ENCODE results near the gene GRPEL2.

Gene GRPEL2

DNA sequence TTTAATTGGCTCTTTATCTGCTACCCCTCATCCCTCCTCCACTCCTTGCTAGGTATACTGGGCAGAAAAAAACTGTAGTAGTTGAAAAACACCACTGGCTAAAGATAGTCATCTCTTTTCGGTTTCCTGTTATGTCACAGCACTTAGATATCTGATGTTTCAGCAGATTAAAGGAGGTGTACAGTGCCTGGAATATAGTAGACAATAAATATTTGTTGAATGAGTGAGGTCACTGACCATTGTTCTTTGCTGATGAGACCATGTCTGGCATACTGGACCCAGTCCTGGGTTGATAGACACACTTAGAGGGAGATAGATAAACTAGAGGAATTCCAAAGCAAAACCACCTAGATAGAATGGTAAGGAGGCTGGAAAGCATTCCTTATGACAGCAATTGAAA, 3.2 kb downstream of the GRPEL2 start:
- ChIA-PET CTCF (no interaction called here), POLR2A (ENCODE audit: low non-redundant PET) (interaction anchor here (0.7 kb wide), 1 partner anchor 24 kb away, joined by 3 read pairs; no protein-coding TSS in a partner anchor)
- no peak for TF ChIP-seq CTCF (conservative IDR thresholded peaks at IDR 0.05; ENCODE audit: low read depth)
- no peak for DNase-seq (ENCODE audit: low spot score)
- no peak overlapping the region for H3K27ac ChIP-seq

DNA sequence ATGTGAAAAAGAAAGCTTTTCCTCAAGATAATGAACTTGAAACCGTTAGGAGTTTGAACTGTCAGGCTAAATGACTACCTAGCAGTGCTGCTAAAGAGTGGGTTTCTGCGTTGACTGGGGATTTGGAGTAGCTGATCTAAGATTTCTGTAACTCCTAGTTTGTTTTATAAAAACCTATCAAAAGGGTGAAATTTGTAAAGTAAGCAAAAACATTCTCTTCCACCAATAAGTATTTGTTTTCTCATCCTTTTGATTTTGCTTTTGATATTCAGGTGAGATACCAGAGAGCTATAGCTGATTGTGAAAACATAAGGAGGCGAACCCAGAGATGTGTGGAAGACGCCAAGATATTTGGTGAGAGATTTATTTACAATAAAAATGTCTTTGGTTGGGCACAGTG, 4.1 kb downstream of the GRPEL2 start:
- no peak for DNase-seq (ENCODE audit: low spot score)
- ChIA-PET CTCF (interaction anchor here (0.6 to 0.7 kb wide), 2 partner anchors 32 to 312 kb away, joined by 3 read pairs; no protein-coding TSS in a partner anchor), POLR2A (ENCODE audit: low non-redundant PET) (no interaction called here)
- no peak overlapping the region for H3K27ac ChIP-seq
- no peak for TF ChIP-seq CTCF (conservative IDR thresholded peaks at IDR 0.05; ENCODE audit: low read depth)

GRCh38 chr5:149352169-149352568, 6.9 kb downstream of the GRPEL2 start:
- TF ChIP-seq CTCF (conservative IDR thresholded peaks at IDR 0.05; ENCODE audit: low read depth): no peak
- ChIA-PET POLR2A (ENCODE audit: low non-redundant PET) (no interaction called here), CTCF (interaction anchor here (0.6 to 2.3 kb wide), 5 partner anchors 15 to 245 kb away, joined by 3 to 10 read pairs (median 4); no protein-coding TSS in a partner anchor)
- DNase-seq (ENCODE audit: low spot score): no peak
- no peak overlapping the region for H3K27ac ChIP-seq

GRCh38 chr5:149353911-149354310, 8.6 kb downstream of the GRPEL2 start:
- ChIA-PET POLR2A (ENCODE audit: low non-redundant PET) (no interaction called here), CTCF (interaction anchor here (1.1 to 2.3 kb wide), 3 partner anchors 13 to 80 kb away, joined by 4 to 10 read pairs (median 9); no protein-coding TSS in a partner anchor)
- H3K27ac ChIP-seq: no peak overlapping the region
- DNase-seq (ENCODE audit: low spot score): no peak
- TF ChIP-seq CTCF (conservative IDR thresholded peaks at IDR 0.05; ENCODE audit: low read depth): no peak

GRCh38 chr5:149355688-149356087, 10.4 kb downstream of the GRPEL2 start:
- POLR2A ChIA-PET (ENCODE audit: low non-redundant PET): interaction anchor here (1.3 kb wide), 1 partner anchor 9 kb away, joined by 4 read pairs; no protein-coding TSS in a partner anchor
- no peak for TF ChIP-seq CTCF (conservative IDR thresholded peaks at IDR 0.05; ENCODE audit: low read depth)
- DNase-seq (ENCODE audit: low spot score): no peak
- CTCF ChIA-PET: interaction anchor here (0.6 to 0.8 kb wide), 2 partner anchors 12 to 1208 kb away, joined by 3 read pairs; no protein-coding TSS in a partner anchor
- no peak overlapping the region for H3K27ac ChIP-seq

- no peak for TF ChIP-seq CTCF (conservative IDR thresholded peaks at IDR 0.05; ENCODE audit: low read depth)
- no peak overlapping the region for H3K27ac ChIP-seq
- ChIA-PET CTCF (interaction anchor here (0.6 to 0.7 kb wide), 4 partner anchors 11 to 93 kb away, joined by 3 to 7 read pairs (median 4); no protein-coding TSS in a partner anchor), POLR2A (ENCODE audit: low non-redundant PET) (no interaction called here)
- no peak for DNase-seq (ENCODE audit: low spot score)
Observed at GRCh38 chr5:149356391-149356790, 11.1 kb downstream of the GRPEL2 start.

All from RWPE1 (cell line).